Measurements from ENCODE around the gene SIX2.

- TF ChIP-seq LEF1 (IDR thresholded peaks at IDR 0.05; ENCODE audit: borderline replicate concordance): no peak
- no peak for TF ChIP-seq ELF4 (IDR thresholded peaks at IDR 0.05)
- no peak for TF ChIP-seq NFRKB (IDR thresholded peaks at IDR 0.05)
- TF ChIP-seq FOXA1 (IDR thresholded peaks at IDR 0.05): no peak
- no peak for TF ChIP-seq HDGF (IDR thresholded peaks at IDR 0.05; ENCODE audit: borderline replicate concordance)
- no peak for TF ChIP-seq FOXM1 (IDR thresholded peaks at IDR 0.05; ENCODE audit: borderline replicate concordance)
- TF ChIP-seq SP1 (IDR thresholded peaks at IDR 0.05): no peak
- no peak for TF ChIP-seq TARDBP (IDR thresholded peaks at IDR 0.05)
- TF ChIP-seq ZNF384 (IDR thresholded peaks at IDR 0.05): no peak
These were observed 33.9 kb upstream of the SIX2 start for GRCh38 chr2:45043174-45043573.

All from HEK293T (cell line).